Psoas muscle (tissue), 8 donors: Measurements from ENCODE around the gene EEF2. TPM values are rescaled to one million over a fixed set of nuclear protein-coding genes. Genes with fewer than 3 reads are reported as not detected.
A peak's percentile ranks its signal among the peaks of the same experiment; 100 is the strongest.

ENCODE experiments used
- ATAC-seq, 4 donors: fragments of 200-7000 bp; cut with Tn5 transposase; one replicate each; pipeline ENCODE4 v1.9.1; 2020; ENCODE audit warnings: moderate library complexity in 3 of 4, mild to moderate bottlenecking in 2 of 4
- DNase-seq, 2 donors: peaks; one replicate each; pipeline ENCODE4 v3.0.0-alpha.2; 2020
- H3K27ac ChIP-seq: fragments of 200-600 bp; one replicate; pipeline ENCODE4 v1.8.0; 2022
- H3K27me3 ChIP-seq, 3 donors: fragments of 200-600 bp in 1 of 3; one replicate each; pipeline versions ENCODE4 v1.6.1 to v1.8.0; 2013 to 2022; ENCODE audit warnings: low read length in 2 of 3, mild to moderate bottlenecking in 2 of 3, moderate library complexity in 1 of 3; ENCODE audit not compliant: insufficient read depth in 3 of 3
- H3K36me3 ChIP-seq, 2 donors: fragments of 200-600 bp in 1 of 2; one replicate each; pipeline versions ENCODE4 v1.6.1 to v1.8.0; 2013 to 2022; ENCODE audit warnings: low read depth in 1 of 2, mild to moderate bottlenecking in 1 of 2, moderate library complexity in 1 of 2; ENCODE audit not compliant: insufficient read depth in 1 of 2
- H3K4me1 ChIP-seq: fragments of 200-600 bp; one replicate; pipeline ENCODE4 v1.8.0; 2022
- H3K4me3 ChIP-seq: fragments of 200-600 bp; one replicate; pipeline ENCODE4 v1.8.0; 2022; ENCODE audit warnings: mild to moderate bottlenecking
- H3K9me3 ChIP-seq: fragments of 200-600 bp; one replicate; pipeline ENCODE4 v1.8.0; 2022
- WGBS, 3 donors: extraction: QIAGEN DNeasy Blood & Tissue Kit; methylation state at CpG; one replicate each; pipeline versions ENCODE4 v1.1.6 to v1.1.7; 2013; 5-methylcytosine and 5-hydroxymethylcytosine counted together
- intact Hi-C, 2 donors: fragments of 100-400 bp; cut with DNase I; formaldehyde crosslinking; loops; one replicate each; pipeline versions ENCODE4 v1.11.0 to v1.14.2; 2022
- polyA plus RNA-seq, 3 donors: library from polyadenylated mRNA; stranded (reverse); fragments of 200-250 nt; gene quantifications; one replicate each; pipeline ENCODE4 v1.2.3, GENCODE V29; 2013
- total RNA-seq, 4 donors: library from RNA; stranded (reverse); fragmentation: NEBNext Ultra II Directional in 2 of 4; extraction: Animal tissue kit (Norgen Biotek cat#: 25700) in 2 of 4; gene quantifications; one replicate each; pipeline versions ENCODE4 v1.2.1 to v1.2.4, GENCODE V29; 2021 to 2023
- TF ChIP-seq, protein P1 (sequence below): fragments of 200-600 bp; IDR thresholded peaks from one replicate; pipeline ENCODE4 v1.8.0; 2022; ENCODE audit warnings: antibody characterized with exemption
- donor health status: healthy with polysubstance abuse.
- donor health status: DM: no; HTN: no; CAD: no; lungs with moderate emphysema.
- donor health status: Bipolar disorder and iron deficiency.
- donor health status: healthy.
- donor health status: DM: yes; HTN: yes; CAD: no.
- donor health status: DM: no; HTN: no; CAD: no.
- donor health status: DM: no; HTN: no; CAD: no.
- donor health status: DM: yes; HTN: yes; CAD: no.

EEF2 gene
- total and polyA plus RNA-seq, 7 donors = 1,416 to 3,628 (median 2,332) TPM

DNA sequence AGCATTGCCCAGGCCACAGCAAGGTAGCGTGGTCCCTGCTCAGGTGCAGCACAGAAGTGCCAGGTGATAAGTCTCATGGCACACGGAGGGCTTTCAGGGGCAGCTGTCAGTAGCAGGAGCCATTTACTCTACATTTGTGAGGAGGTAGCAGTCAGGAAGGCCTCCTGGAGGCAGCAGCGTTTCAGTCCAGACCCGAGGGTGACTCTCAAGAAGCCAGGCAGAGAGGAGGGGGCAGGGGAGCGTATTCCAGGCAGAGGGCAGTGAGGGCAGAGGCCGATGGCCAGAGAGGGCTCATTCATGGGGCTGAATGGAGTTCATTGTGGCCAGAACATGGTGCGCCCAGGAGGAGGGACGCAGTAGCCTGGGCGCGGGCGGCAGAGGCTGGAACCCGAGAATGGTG, 31.2 kb upstream of the EEF2 start:
- H3K4me3 ChIP-seq = peak overlapping the region; percentile 54
- H3K4me1 ChIP-seq = peaks cover 51% of the 10 kb centered on the region
- intact Hi-C loops = no loop called here
- peak overlapping the region; percentile 64 for H3K27ac ChIP-seq
- DNase-seq (no peak), ATAC-seq (peak in 1 of 4 donors; percentile 2)
- H3K9me3 ChIP-seq = no peaks in the 10 kb centered on the region
- TF ChIP-seq, protein P1, sequence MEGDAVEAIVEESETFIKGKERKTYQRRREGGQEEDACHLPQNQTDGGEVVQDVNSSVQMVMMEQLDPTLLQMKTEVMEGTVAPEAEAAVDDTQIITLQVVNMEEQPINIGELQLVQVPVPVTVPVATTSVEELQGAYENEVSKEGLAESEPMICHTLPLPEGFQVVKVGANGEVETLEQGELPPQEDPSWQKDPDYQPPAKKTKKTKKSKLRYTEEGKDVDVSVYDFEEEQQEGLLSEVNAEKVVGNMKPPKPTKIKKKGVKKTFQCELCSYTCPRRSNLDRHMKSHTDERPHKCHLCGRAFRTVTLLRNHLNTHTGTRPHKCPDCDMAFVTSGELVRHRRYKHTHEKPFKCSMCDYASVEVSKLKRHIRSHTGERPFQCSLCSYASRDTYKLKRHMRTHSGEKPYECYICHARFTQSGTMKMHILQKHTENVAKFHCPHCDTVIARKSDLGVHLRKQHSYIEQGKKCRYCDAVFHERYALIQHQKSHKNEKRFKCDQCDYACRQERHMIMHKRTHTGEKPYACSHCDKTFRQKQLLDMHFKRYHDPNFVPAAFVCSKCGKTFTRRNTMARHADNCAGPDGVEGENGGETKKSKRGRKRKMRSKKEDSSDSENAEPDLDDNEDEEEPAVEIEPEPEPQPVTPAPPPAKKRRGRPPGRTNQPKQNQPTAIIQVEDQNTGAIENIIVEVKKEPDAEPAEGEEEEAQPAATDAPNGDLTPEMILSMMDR = no peak
- H3K36me3 ChIP-seq = peaks cover 5 to 30% of the 10 kb centered on the region in 2 donors
- no peaks in the 10 kb centered on the region for H3K27me3 ChIP-seq
- WGBS, 3 donors = 78 to 87% (median 79%) methylated on average over 12 of the region's 12 CpGs

DNA sequence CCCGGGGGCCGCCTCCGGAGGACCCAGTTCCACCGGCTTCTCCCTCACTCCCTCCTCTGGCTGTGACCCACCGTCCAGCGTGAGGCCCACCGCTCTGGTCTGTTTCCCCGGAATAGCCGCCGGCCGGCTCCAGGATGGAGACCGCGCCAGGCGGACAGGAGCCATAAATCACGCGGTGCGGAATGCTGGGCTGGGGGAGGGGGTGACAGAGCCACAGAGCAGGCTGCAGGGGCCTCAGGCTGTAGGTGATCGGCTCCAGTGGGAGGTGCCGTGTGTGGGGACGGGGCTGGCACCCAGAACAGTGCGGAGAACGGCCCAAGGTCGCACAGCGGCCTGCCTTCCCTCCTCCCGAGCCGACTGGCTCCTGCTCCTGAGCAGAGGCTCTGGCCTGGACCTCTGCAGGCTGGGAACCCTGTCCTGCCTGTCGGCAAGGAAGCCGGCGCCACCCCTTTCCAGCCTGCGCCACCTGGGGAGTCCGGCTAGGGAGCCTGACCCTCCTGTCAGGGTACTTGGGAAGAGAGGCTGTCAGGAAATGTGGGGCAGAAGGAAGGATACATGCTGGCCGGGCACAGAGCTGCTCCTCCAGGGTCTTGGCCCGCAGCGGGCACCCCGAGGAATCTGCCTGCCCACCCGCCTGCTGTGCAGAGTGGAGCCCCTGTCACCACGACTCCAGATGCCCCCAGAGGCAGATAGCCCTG, 30.6 kb upstream of the EEF2 start:
- no peaks in the 10 kb centered on the region for H3K9me3 ChIP-seq
- TF ChIP-seq, protein P1 = no peak
- 29 to 44% (median 37%) methylated on average over 33 to 37 of the region's 37 CpGs for whole genome bisulfite sequencing, 3 donors
- peak overlapping the region; percentile 64 for H3K27ac ChIP-seq
- H3K36me3 ChIP-seq = peaks cover 5 to 30% of the 10 kb centered on the region in 2 donors
- peak overlapping the region; percentile 54 for H3K4me3 ChIP-seq
- ATAC-seq (peak; percentile 56 to 71 (median 58)), DNase-seq (peak in 1 of 2 donors; percentile 76)
- intact Hi-C loops = no loop called here
- peaks cover 56% of the 10 kb centered on the region for H3K4me1 ChIP-seq
- H3K27me3 ChIP-seq = no peaks in the 10 kb centered on the region

DNA sequence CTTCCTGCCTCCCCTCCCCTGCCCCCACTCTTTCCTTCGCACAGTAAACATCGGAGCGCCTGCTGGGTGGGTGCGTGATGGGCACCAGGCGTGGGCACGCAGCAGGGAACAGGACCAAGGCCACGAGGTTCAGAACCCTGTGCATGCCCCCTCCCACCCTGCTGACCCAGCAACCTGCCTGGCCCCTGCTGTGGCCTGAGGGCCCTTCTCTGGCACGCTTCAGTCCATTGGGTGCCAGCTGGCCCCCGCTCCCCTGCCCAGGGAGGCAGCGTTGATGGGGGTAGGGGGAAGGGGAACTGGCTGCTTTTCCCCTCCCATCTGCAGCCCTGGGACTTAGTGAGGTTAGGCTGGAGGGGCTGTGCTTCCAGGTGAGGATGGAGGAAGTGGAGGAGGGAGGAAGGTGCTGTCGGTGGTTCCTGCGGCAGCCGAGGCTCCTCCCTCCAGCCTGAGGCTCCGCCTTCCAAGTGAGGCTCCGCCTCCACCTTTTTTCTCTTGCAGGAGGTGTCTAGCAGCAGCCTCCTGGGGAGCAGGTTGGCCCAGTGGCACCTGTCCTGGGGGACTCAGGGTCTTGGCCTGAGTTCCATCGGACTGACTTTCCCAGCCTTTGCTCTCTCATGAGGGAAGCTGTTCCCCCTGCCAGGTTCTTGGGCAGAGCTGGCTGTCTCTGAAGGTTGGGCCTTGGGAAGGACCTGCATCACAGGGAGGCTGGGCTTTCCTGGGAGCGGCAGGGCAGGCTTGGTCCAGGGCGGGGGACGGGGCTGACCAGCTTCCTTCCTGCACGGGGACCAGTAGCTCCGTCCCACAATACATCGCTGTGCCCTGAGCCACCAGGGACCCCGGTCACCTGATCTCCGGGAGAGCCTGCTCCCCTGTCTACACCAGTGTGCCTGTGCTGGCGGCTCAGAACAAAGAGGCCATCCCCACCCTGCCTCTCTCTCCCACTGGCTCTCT, 29.6 kb upstream of the EEF2 start:
- TF ChIP-seq, protein P1 = no peak
- peaks cover 5 to 30% of the 10 kb centered on the region in 2 donors for H3K36me3 ChIP-seq
- WGBS, 3 donors = 61 to 72% (median 69%) methylated on average over 22 to 25 of the region's 25 CpGs
- peak; percentile 2 to 24 (median 20) for ATAC-seq
- peak overlapping the region; percentile 64 for H3K27ac ChIP-seq
- H3K27me3 ChIP-seq = no peaks in the 10 kb centered on the region
- peaks cover 63% of the 10 kb centered on the region for H3K4me1 ChIP-seq
- peak; percentile 55 to 74 for DNase-seq
- H3K9me3 ChIP-seq = no peaks in the 10 kb centered on the region
- H3K4me3 ChIP-seq = peak overlapping the region; percentile 54
- intact Hi-C loops = loop anchor here in 1 of 2 donors (5.0 kb wide), 1 partner anchor 32 kb away; no protein-coding TSS in a partner anchor

DNA sequence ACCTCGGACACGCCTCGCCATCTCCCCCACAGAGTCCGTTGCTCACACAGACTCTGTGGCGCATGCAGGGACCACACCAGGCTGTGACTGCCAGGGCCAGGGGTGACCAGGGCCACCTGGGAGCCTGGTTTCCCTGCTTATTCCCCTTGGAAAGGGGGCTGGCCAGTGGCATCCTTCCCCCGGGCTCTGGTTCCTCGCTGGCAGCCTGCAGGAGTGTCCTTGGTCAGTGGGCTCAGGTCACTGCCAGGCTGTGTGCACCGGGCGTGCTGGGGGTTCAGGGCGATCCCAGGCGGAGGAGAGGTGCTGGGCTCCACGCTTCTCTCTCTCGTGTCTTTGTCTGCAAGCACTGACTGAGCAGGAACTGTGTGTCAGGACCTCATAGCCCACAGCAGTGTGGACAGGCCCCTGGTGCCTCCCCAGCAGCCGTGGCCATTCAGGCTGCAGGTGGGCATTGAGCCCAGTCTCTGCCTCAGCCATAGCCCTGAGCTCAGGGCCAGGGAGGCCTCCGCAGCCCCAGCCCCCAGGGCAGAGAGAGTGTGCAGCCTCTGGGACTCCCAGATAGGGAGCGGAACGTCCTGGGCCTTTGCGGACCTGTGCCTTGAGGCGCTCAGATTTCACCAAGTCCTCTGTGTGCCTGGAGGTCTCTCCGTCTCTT, 28.8 kb upstream of the EEF2 start:
- Histone ChIP-seq H3K27me3 (no peaks in the 10 kb centered on the region), H3K36me3 (peaks cover 5 to 30% of the 10 kb centered on the region in 2 donors), H3K4me3 (peak overlapping the region; percentile 54), H3K4me1 (peaks cover 71% of the 10 kb centered on the region), H3K9me3 (no peaks in the 10 kb centered on the region), H3K27ac (peak overlapping the region; percentile 64)
- no peak for DNase-seq
- intact Hi-C loops = loop anchor here in 1 of 2 donors (5.0 kb wide), 1 partner anchor 33 kb away; no protein-coding TSS in a partner anchor
- 74 to 90% (median 81%) methylated on average over 19 to 20 of the region's 20 CpGs for WGBS, 3 donors
- ATAC-seq = peak in 1 of 4 donors; percentile 7
- TF ChIP-seq, protein P1 = no peak
